GM18519 (cell line): ENCODE results near the gene SLC10A3.

Experiments used
- ATAC-seq: cut with Tn5 transposase; IDR thresholded peaks from one replicate; pipeline ENCODE4 v1.9.1; 2021; ENCODE audit warnings: mild to moderate bottlenecking, moderate library complexity; ENCODE audit not compliant: unreplicated experiment, low FRiP score

The SLC10A3 gene

DNA sequence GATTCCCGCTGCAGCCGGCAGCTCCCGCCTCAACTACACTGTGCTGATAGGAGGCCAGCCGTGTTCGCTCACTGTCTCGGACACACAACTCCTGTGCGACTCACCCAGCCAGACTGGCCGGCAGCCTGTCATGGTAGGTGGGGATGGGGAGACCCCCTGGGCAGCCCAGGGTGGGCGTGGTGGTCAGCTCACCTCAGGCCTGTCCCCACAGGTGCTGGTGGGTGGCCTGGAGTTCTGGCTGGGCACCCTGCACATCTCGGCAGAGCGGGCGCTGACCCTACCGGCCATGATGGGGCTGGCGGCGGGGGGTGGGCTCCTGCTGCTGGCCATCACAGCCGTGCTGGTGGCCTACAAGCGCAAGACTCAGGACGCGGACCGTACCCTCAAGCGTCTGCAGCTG is 22.9 kb downstream of the SLC10A3 start:
- no peak for ATAC-seq

DNA sequence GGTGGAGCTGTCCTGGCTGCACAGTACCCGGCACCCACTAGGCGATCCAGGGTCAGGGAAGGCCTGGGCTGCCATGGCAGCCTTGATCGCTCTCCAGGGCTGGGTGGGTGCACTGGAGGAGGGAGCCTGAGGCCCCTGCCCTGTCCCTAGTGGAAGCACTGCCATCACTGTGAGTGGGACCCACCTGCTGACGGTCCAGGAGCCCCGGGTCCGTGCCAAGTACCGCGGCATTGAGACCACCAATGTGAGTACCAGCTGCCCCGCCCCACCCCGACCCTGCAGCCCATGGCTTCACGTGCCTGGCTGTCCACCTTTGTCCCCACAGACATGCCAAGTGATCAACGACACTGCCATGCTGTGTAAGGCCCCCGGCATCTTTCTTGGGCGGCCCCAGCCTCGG is 23.5 kb downstream of the SLC10A3 start:
- no peak for ATAC-seq

DNA sequence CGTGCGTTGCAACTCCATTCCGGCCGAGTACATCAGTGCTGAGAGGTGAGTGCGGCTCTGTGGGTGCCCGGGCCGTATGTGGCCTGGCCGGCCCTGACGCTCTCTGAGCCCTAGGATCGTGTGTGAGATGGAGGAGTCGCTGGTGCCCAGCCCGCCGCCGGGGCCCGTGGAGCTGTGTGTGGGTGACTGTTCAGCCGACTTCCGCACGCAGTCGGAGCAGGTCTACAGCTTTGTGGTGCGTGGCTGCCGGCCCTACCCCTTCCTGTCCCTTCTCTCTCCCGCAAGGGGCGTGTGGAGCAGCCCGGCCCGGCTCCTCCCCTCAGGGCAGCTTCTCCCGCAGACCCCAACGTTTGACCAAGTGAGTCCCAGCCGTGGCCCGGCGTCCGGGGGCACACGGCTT is 24.4 kb downstream of the SLC10A3 start:
- no peak for ATAC-seq

DNA sequence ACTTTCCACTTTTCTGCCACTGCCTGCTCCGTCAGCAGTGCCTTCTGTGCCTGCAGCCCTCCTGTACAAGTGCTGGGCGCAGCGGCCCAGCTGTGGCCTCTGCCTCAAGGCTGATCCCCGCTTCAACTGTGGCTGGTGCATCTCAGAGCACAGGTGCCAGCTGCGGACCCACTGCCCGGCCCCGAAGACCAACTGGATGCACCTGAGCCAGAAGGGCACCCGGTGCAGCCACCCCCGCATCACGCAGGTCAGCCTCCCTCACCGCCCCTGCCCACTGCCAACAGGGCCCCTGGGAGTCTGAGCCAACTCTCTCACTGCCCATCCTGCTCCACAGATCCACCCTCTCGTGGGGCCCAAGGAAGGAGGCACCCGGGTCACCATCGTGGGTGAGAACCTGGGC is 24.8 kb downstream of the SLC10A3 start:
- no peak for ATAC-seq

DNA sequence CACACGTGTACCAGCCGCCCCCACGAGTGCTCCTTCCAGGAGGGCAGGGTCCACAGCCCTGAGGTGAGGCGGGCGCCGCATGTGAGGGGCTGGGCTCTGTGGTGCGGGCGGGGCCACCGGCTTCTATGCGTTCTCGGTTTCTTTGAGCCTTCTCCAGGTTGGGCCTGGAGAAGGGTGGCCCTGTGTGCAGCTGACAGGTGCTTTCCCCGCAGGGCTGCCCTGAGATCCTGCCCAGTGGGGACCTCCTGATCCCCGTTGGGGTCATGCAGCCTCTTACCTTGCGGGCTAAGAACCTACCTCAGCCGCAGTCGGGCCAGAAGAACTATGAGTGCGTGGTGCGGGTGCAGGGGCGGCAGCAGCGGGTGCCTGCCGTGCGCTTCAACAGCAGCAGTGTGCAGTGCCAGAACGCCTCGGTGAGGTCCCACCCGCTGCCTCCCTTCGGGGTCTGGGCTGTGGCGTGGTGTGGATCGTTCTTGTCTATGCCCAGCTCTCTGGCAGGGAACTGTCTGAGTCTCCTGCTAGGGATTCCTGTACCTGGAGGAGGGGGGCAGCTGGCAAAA is 25.5 kb downstream of the SLC10A3 start:
- ATAC-seq, result no peak

DNA sequence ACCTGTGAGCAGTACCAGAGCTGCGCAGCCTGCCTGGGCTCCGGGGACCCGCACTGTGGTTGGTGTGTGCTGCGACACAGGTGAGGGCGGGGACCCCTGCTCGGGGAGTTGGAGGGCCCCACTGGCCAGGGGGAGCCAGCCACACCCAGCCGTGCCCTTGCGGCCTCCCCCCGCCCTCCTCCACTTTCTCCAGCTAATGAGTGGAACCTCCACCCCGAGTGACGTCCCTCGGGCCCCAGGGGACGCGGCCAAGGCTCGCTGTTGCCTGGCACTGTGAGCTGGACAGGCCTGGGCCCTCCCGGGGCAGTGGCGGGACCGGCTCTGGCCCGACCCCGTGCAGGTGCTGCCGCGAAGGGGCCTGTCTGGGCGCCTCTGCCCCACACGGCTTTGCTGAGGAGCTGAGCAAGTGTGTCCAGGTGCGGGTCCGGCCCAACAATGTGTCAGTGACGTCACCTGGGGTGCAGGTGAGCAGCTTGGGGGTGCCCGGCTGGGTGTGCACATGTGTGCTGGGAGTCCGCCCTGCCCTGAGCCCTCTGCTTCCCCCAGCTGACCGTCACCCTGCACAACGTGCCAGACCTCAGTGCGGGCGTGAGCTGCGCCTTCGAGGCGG is 26.7 kb downstream of the SLC10A3 start:
- no peak for ATAC-seq

DNA sequence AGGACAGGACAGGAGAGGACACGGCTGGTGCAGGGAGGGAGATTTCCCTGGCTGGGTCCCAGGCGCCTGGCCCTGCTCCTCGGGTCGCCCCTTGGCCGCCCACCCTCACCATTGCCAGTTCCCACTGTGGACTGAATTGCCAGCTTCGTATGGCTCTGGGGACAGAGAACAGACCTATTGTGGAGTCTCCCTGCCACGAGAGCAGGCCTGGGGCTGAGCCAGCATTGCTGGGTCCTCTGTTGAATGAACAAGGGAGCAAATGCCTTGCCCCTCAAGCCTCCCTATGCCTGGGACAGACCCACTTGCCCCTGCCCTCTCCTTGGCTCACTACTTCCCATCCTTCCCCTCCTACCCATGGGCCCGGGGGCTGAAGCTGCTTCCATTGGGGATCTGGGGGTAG is 28.0 kb downstream of the SLC10A3 start:
- ATAC-seq, result no peak

DNA sequence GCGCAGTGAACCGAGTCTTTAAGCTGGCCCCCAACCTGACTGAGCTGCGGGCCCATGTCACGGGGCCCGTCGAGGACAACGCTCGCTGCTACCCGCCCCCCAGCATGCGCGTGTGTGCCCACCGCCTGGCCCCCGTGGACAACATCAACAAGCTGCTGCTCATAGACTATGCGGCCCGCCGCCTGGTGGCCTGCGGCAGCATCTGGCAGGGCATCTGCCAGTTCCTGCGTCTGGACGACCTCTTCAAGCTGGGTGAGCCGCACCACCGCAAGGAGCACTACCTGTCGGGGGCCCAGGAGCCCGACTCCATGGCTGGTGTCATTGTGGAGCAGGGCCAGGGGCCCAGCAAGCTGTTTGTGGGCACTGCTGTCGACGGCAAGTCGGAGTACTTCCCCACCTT is 30.1 kb downstream of the SLC10A3 start:
- no peak for ATAC-seq

DNA sequence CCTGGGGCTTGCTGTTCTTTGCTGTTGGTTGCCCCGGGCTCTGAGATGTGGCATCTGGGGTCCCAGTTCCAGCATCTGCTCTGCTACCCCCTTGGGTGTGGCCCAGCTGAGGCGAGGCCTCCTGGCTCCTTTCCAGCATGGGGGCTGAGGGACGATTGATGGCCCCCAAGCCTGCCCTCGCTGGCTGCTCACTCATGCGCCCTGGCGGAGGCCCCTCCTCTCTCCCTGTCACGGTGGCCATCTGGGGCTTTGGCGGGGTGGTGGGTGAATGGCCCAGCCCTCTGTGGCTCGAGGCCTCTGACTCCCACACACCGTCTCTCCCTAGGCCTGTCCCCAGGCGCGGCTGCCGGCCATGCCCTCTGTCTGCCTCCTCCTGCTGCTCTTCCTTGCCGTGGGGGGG is 30.6 kb downstream of the SLC10A3 start:
- ATAC-seq, result no peak

DNA sequence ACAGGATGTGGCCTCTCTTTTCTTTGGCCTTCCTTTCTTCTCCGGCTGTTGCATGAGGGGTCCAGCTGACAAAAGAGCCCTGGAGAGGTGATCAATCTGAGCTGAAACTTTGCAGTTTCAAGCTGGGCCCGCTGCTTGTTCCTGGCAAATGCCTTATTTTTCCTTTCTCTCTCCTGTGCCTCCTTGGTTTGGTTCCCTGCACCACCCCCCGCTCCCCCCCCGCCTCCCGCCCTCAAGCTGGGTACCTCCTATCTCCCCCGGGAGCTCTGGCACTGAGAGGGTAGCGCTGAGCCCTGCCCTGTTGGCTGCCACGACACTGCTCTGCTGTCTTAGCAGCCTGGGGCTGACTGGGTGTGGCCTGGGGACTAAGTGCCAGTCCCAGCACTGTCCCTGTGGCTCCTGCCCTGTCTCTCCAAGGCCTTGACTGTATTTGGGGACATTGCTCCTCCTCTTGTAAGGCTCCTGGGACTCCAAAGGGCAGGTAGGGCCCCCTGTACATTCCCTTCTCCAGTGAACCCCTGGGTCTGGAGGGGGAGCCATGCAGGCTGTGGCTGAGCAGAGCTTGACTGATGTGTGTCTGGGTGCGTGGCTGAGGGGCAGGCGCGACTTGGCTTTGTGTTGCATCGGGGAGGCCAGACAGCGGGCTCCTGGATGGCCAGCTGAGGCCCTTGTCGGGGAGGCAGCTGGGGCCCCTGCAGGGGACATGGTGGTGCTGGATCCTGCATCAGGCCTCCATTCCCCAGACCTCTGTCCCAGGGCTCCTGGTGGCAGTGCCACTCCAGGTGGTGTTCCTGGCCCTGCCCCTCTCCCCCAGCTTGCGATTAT is 31.3 kb downstream of the SLC10A3 start:
- no peak for ATAC-seq

DNA sequence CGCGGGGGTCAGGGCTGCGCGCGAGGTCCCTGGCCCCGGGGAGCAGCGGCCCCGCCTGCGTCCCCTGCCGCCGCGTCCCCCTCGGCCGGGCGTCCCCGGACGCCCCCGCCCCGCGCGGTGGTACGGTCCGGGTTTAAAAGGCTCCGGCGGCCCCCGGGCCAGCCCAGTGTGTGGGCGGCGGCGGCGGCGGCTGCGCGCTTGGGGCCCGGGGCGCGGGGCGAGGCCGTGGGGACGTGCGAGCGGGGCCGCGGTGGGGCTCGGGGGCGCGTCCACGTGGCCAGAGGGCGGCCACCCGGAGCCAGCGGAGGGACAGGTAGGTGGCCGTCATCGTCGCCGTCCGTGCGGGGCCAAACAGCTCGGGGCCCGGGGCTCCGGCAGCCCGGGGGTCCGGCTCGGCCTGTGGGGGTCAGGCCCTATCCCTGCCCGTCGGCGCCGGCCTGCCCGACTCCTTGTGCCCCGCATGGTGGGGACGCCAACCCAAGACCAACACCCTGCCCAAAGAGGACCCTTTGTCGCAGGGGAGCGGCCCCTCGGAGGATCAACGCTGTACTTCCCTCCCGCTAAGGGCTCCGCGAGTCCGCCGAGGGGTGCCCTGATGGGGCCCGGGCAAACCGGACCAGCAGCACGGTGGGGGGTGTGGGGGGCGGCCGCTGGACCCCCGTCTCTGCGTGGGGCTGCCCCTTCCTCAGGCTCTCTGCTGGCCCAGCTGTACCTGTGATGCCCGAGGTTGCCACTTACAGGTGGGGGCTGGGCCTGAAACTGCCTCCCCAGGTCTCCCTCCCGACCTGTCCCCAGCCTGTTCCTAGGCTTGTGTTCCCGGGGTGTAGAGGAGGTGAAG is 32.1 kb downstream of the SLC10A3 start, which contains the start of gene PLXNA3:
TSS of gene PLXNA3 (plus strand) at position 166 of the 838 bp plus-strand sequence. CDS start 1,903 bp downstream, outside the sequence.
- no peak for ATAC-seq

DNA sequence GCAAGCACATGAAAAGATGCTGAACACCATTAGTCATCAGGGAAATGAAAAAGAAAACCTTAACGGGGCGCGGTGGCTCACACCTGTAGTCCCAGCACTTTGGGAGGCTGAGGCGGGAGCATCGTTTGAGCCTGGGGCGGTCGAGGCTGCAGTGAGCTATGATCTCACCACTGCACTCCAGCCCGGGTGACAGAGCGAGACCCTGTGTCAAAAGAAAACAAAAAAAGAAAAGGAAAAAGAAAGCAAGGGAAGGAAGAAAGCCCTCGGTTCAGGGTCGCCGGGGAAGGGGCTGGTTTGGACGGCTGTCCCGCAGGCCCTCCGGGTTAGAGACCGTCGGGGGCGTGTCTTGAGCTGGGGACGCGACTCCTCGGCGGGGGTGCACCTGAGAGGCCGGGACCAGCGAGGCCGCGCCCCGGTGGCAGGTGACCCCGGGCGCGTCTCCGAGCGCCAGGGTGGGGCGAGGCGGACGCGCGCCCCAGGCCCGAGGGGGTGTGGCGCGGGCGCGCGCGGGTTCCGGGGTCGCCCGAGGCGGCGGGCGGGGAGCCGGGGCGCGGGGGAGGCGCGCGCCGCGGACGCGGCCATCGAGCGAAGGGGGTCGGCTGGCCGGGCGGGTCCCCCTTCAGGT is 32.8 kb downstream of the SLC10A3 start:
- ATAC-seq, result no peak

DNA sequence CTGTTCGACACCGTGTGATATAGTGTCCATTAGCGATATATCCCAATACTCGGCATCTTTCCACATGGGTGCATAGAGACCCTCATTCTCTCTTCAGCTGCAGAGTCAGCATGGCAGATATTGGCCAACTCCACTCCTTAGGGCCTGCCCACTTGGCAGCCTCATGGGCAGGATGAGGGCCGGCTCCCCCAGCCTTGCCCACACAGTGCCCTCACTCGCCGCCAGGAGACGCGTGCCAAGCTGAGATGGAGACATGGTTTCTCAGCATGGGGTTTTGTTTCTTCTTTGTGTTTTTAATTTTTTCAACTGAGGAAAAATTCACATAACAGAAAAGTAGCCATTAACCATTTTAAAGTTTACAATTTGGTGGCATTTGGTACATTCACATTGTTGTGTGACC is 37.6 kb downstream of the SLC10A3 start:
- ATAC-seq, result no peak

DNA sequence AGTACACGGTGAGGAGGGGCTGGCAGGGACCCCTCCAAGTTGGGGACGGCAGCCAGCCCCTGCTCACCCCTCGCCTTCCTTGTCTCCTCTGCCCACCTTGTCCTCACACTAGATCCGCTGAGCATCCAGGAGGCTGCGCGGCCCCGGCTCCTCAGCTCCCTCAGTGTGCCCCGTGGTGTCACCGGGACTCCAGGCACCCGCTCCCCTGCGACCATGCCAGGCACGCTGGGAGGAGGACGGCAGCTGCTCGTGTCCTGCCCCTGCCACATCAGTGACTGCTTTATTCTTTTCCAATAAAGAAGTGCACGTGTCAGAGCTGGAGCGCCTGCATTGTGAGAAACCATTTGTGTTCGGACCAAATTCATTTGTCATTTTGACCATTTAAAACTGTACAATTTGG is 40.1 kb downstream of the SLC10A3 start:
- ATAC-seq, result no peak

DNA sequence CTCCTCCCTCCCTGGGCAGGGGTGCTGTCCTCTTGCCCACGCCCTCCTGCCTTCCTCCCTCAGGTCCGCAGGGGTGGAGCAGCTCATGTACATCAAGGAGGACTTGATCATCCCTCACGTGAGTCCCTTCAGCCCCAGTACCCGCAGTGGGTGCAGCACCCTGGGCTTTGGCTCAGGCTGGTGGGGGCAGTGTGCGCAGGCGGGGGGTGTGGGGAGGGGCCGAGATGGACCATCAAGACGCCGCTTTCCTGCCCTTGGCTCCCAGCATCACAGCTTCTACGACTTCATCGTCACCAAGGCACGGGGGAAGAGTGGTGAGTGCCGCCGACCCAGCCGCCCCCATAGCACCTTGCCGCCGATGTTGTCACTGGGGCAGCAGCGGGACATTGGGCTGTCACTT is 40.8 kb downstream of the SLC10A3 start:
- ATAC-seq, result no peak

DNA sequence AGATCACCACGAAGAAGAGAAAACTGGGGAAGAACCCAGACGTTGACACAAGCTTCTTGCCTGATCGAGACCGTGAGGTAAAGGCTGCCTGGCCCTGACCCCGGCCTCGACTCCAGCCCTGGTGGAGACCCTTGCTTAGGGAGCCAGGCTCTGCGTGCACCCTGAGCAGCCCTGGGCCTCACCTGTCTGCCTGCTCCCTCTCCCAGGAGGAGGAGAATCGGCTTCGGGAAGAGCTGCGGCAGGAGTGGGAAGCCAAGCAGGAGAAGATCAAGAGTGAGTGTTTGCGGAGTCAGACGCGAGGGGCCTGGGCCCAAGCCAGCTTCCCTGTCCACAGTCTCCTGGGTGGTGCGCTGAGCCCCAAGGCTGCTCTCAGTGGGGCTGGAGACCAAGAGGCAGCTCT is 41.9 kb downstream of the SLC10A3 start:
- no peak for ATAC-seq

DNA sequence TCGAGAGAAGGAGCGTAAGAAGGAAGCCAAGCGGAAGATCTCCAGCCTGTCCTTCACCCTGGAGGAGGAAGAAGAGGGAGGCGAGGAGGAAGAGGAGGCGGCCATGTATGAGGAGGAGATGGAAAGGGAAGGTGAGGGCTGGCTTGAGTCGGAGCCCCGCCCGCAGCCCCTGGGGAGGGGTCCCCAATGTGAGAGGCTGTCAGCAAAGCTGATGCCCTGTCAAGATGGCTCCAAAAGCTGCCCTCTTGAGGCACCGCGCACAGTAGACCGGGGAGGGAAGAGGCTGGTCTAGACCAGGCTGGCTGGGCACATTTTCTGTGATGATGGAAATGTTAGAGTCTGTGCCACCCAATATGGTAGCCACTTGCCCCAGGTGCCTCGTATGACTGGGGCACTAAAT is 44.0 kb downstream of the SLC10A3 start:
- no peak for ATAC-seq

DNA sequence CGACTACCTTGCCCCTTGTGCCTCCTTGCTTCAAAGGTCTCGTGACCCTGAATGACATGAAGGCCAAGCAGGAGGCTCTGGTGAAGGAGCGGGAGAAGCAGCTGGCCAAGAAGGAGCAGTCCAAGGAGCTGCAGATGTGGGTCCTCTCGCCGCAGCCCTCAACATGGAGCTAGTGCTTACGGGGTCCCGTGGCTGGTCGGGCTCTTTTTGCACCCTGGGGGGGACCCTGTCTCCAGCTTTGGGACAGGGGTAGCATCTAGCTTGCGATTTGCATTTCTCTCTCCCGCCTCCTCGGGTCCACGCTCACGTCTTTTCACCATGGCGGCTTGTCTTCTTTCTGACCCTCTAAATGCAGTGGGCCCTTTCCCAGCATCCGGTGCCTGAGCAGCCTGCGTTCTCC is 44.7 kb downstream of the SLC10A3 start:
- ATAC-seq, result no peak

DNA sequence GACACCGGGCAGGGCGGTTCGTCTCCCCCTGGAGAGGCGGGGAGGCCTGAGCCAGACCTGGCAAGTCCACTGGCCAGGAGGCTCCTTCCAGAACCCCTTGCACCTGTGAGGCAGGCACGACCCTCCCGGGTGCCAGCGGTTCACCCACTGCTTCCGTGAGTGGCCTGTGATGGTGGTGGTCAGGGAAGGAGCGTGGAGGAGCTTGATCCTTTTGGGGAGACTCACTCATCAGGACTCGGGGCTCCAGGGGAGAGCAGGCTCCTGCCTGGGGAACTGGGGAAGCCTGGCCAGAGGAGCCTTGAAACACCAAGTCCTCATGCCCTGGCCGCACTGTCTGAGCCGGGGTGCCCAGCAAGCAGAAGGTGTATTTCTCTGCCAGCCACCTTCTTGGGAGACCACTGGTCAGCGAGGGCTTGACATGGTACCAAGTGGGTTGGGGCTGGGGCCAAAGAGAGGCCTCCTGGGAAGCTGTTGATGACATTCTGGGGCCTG is 45.6 kb downstream of the SLC10A3 start:
- ATAC-seq, result no peak

DNA sequence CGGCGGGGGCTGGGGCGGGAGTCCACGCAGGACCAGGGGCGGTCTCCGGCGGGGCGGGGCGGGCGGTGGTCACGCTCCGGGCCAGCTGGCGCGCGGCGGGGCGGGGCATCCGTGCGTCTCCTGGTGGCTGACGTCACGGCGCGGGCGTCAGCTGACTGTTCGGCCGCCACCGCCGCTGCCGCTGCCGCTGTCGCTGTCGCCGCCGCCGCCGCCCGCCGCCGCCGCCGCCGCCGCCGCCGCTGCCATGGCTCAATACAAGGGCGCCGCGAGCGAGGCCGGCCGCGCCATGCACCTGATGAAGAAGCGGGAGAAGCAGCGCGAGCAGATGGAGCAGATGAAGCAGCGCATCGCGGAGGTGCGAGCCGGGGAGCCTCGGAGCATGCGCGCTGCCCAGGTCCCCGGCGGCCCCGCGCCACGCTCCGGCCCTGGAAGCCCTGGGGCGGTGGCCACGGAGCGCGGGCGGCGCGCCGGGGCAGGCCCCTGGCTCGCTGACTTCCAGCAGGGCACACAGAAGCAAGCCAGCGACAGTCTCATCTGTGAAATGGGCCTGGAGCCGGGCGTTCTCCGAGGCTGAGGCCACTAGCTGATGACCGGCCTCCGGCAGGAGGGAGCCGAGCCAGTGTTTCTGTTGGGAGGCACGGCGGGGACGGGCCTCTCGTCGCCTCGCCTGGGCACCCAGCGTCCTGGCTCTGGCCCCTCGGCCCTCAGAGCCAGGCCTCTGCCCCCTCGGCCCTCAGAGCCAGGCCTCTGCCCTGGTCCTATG is 46.3 kb downstream of the SLC10A3 start, which contains the start of gene FAM50A:
TSS of gene FAM50A (plus strand) at position 150 of the 763 bp plus-strand sequence. CDS start at position 245, 95 bp downstream.
- ATAC-seq, result no peak
